GM12872 (cell line): Measurements from ENCODE around the gene LILRB4.

Experiments used
- TF ChIP-seq, protein P1 (sequence below): IDR thresholded peaks from 3 replicates; pipeline ENCODE4 v1.5.1; 2011; ENCODE audit warnings: low read depth, mild to moderate bottlenecking, low read length, moderate library complexity; ENCODE audit not compliant: insufficient read depth

The LILRB4 gene

DNA sequence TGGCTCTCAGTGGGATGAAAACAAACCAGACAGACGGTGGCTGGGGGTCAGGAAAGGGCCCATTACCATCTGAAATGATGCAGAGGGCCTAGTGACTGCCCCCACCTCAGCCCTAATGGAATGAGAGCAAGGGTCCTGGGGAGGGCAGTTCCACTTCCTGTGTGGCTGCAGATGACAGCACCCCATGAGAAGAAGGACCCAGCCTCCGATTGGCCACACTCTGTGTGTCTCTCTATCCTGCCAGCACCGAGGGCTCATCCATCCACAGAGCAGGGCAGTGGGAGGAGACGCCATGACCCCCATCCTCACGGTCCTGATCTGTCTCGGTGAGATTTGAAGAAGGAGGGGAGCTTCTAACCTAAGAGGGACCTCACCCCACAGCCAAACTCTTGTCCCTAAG lies 32.0 kb upstream of the LILRB4 start:
- TF ChIP-seq, protein P1, sequence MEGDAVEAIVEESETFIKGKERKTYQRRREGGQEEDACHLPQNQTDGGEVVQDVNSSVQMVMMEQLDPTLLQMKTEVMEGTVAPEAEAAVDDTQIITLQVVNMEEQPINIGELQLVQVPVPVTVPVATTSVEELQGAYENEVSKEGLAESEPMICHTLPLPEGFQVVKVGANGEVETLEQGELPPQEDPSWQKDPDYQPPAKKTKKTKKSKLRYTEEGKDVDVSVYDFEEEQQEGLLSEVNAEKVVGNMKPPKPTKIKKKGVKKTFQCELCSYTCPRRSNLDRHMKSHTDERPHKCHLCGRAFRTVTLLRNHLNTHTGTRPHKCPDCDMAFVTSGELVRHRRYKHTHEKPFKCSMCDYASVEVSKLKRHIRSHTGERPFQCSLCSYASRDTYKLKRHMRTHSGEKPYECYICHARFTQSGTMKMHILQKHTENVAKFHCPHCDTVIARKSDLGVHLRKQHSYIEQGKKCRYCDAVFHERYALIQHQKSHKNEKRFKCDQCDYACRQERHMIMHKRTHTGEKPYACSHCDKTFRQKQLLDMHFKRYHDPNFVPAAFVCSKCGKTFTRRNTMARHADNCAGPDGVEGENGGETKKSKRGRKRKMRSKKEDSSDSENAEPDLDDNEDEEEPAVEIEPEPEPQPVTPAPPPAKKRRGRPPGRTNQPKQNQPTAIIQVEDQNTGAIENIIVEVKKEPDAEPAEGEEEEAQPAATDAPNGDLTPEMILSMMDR = no peak

DNA sequence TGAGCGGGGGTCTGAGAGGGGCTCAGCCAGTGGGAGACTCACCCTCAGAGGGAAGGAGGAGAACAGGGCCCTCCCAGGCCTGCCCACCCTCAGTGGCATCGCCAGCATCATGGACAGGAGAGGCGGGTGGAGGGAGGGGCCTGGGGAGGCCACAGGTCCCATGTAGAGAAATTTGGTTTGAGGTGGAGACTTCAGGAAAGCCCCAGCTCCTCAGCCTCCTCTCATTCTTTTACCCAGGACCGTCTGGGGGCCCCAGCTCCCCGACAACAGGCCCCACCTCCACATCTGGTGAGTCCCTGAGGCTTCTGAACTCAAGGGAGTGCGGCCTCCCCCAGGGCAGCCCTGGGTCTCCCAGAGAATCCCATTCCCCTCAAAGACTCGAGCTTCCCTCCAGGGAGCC lies 29.4 kb upstream of the LILRB4 start:
- TF ChIP-seq, protein P1 = no peak

DNA sequence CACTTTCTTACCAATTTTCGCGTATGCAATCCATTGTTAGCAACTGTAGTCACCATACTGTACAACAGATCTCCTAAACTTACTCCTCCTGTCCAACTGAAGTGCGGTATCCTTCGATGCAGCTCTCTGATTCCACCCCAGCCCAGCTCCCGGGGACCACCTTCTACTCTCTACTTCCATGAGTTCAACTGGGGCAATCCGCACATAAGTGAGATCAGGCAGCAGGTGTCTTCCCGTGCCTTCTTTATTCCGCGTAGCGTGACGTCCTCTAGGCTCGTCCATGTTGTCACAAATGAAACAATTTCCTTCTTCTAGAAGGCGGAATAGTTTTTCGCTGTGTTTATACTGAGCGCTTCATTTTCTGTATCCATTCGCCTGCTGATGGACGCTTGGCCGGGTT lies 24.1 kb upstream of the LILRB4 start:
- TF ChIP-seq, protein P1 = no peak

DNA sequence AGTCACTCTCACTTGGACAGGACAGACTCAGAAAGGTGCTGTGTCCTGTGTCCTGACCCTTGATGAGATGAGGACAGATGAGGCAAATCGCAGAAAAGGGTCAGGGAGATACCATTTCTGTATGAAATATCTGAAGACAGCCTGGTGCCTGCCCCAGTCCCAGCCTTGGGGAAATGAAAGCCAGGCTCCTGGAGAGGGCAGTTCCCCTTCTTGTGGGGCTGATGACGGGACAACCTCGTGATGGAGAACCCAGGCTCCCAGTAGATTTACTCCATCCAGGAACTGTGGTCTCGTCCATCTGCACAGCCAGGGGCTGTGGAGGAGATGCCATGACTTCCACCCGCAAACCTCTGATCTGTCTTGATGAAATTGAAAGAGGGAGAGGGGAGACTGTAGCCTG lies 18.7 kb upstream of the LILRB4 start:
- TF ChIP-seq, protein P1 = no peak

DNA sequence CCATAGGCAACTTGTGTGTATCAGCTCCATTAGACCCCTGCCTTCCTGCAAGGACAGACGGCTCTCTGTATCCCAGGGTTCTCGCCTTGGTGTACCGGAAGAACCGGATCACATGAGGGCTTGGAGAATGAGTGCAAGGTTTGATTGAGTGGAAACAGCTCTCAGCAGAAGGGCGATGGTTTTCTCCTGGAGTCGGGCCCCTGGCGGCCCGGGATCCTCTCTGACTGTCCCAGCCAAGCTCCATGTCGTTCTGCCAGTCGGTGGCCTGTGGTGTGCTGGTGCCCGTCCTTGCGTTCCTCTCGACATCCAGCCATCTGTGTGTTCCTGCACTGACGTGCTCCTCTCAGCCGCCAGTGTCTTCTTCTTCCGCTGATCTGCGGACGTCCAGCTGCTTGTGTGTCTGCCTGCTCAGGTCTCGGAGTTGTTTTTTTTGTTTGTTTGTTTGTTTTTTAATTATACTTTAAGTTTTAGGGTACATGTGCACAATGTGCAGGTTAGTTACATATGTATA lies 16.4 kb upstream of the LILRB4 start:
- TF ChIP-seq, protein P1 = no peak

DNA sequence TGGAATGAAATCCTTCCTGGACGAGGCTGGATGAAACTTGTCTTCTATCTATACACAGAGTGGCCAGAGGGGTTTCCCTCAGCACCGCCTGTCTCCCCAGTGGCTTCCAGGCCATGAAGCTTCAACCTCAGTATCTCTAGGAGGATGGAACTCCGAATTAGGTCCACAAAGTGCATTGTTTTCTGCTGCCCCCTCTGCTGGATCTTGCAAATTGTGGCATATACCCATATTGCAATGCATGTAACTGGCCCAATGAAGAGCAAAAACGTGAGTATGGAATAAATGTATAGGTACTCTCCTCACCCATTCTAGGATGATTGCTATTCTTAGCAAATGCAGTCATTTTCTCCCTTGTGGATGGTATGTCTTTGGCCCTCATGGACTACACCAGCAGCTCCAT lies 14.7 kb upstream of the LILRB4 start:
- TF ChIP-seq, protein P1 = no peak

DNA sequence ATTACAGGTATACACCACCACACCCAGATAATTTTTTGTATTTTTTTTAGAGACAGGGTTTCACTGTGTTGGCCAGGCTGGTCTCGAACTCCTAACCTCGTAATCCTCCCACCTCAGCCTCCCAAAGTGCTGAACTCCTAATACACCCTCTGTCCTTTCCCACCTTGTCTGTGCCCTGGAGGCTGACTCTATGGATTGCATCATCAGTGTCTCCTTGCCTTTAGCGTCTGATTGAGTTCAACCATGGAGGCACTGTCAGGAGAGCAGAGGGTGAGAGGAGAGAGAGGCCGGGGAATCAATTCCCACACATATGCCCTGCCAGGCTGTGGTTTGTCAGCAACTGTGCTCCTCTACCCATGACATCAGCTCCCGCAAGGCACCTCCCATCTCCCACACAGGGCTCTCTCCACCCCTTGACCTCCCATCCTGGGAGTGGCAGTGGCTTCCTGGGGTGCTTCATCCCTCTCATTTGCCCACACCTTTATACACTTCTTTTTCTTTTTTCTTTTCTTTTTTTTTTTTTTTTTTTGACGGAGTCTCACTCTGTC lies 12.6 kb upstream of the LILRB4 start:
- TF ChIP-seq, protein P1 = no peak
